DMS114 treated with DMSO at 0.1 percent for 48 hours (cell line): ENCODE measurements around the gene STK32B.
"Not testable (repeated sequence)": the region's sequence is repeated elsewhere in the genome, so short reads cannot be mapped to it uniquely, and the experiment has no call there.

Experiments
- DNase-seq: peaks from one replicate; lab custom pipeline; 2025; ENCODE audit not compliant: unreplicated experiment; lab: John Stamatoyannopoulos, UW

STK32B gene

DNA sequence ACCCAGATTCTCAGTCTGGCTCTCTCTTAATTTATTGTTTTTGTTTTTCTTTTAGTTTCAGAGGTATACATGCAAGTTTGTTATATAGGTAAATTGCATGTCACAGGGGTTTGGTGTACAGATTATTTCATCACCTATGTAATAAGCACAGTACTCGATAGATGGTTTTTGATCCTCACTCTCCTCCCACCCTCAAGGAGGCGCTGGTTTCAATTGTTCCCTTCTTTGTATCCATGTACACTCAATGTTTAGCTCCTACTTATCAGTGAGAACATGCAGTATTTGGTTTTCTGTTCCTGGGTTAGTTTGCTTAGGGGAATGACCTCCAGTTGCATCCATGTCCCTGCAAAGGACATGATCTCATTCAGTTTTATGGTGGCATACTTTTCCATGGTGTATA is 198.4 kb downstream of the STK32B start:
- no peak for DNase-seq

DNA sequence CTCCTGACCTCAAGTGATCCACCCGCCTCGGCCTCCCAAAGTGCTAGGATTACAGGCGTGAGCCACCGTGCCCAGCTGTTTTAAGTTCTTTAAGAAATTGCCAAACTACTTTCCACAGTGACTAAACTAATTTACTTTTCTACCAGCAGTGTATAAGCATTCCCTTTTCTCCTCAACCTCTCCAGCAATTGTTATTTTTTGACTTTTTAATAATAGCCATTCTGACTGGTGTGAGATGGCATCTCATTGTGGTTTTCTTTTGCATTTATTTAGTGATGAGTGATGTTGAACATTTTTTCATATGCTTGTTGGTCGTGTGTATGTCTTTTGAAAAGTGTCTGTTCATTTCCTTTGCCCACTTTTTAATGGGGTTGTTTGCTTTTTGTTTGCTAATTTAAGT is 199.3 kb downstream of the STK32B start:
- not testable (repeated sequence) for DNase-seq

DNA sequence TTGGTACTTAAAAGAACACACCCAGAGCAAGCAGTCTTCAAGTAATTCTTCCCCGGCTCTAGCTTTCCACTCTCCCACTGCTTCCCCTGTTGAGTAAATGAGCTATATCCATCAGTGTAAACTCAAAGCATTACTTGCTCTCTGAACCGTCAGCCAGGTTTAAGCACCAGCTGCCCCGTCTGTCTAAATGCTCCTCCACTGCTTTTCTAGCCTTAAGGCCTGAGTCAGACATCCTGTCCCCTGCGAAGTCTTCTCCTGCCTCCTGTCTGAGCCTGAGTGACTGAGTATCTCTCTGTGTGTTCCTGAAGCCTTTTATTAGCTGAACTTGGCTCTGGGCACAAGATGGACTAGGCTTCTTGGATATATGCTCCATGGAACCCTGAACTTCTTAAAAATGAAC is 205.1 kb downstream of the STK32B start:
- DNase-seq, result no peak

DNA sequence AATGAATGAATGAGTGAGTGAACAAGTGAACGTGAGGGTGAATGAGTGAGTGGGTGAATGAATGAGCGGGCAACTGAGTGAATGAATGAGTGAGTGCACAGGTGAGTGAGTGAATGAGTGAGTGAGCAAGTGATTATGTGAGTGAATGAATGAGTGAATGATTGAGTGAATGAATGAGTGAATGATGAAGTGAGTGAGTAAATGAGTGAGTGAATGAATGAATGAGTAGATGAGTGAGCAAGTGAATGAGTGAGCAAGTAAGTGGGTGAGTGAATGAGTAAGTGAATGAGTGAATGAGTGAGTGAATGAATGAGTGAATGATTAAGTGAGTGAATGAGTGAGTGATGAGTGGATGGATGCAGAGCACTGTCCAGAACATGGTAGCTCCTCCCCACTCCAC is 205.8 kb downstream of the STK32B start:
- DNase-seq, result no peak

DNA sequence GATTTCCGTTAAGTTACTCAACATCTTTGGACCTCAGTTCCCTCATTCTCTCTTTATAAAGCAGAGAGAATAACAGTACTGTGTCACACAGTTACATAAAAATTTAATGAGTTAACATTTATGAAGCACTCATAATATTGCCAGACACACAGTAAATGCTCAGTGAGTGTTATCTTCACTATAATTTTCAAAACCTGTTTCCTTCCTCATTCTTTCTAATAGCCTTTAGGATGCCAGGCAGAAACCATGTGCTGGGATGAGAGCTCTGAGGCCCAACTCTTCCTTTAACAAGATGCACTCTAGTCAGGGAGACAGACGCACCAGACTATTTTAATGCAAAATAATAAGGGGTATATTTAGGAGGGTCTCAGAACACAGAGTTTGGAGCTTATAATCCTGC is 208.2 kb downstream of the STK32B start:
- no peak for DNase-seq

DNA sequence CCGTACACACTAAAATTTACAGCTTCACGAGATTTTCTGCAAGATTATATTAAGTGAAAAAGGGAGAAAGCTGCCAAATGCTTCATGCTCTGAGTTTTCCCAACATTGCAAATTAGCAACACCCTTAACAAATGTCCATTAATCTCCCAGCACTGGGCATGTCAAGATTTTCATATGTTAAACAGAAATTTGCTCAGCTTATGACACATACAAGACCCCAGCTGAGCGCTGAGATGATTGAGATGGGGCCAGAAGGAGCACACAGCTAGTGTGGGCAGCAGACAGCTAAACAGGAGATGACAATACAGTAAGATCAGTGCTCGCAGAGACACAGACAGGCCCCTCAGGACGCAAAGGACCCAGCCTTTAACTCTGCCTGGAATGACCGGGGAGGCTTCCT is 208.8 kb downstream of the STK32B start:
- no peak for DNase-seq

DNA sequence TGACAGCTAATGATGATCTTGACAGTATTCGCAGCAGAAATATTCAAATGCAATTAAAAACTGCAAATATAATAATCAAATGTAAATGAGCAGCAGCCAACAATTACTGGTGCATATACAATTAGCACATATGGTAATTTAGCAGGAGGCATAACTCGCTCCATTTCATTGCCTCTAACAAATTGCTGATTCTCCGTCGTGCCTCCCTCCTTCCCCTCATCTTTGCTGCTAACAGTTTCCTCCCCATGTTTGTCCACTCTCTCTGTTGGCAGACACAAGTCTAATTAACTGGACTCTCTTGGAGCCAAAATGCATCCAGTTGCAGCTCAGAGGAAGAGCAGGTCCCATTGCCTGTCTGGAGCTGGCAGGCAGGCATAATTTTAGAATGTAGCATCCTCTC is 210.6 kb downstream of the STK32B start:
- no peak for DNase-seq

DNA sequence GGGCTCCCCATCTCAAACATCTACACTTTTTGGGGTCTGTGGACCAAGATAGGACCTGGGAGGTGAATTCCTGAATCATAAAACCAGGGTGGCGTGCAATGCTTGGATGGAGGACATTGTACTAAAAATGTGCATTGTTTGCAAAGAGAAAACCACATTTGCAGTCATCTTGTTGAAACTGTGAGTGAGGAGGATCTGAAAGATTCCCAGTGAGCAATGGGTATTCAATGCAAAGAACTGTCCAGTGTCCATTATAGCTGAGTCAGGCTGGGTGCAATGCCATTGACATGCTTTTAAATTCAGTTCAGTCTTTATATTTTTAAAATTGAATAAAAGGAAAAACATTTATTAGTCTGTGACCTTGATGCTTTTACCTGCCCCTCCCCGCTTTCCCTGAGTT is 215.7 kb downstream of the STK32B start:
- no peak for DNase-seq

DNA sequence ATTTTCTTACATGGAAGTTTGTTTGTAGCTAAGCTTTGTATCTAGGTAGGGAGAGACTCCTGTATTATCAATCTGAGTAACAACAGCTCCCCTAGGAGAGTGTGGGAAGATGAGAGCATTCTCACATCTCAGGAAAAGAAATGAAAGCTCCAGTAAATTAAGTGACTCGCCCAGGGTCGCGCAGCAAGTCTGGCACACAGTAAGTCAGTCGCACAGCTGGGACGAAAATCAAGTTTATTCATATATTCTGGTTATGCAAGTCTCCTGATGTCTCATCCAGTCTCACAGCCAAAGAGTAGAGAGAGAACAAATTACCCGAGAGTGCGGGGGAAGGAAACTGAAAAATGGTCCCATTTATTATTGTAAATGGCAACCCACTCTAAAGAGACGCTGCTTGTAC is 216.1 kb downstream of the STK32B start:
- no peak for DNase-seq

DNA sequence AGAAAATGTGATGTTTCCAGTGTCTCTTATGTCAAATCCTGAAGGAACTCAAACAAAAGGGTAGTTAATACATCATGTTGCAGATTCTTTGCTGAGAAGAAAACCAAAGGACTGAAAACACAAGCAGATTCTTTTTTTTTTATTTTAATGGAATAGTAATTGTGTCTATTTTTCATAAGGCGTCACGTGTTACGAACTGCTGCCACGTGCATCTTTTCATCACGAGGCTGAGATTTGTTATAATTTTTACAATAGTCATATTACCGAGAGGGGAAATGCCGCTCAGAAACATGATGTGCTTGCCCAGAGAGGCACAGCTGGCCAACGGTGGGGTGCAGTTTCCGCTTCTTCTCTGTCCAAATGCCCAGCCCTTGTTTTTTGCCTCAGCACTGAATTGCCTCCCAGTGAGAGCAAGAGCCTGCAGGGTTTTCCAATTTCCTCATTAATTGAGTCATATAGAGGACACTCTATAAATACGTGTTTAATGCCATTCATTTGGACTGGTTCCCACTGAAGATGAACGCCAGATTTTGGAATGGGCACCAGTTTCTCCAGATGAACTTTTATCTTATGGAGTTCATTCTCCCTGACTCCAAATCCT is 225.3 kb downstream of the STK32B start:
- no peak for DNase-seq

DNA sequence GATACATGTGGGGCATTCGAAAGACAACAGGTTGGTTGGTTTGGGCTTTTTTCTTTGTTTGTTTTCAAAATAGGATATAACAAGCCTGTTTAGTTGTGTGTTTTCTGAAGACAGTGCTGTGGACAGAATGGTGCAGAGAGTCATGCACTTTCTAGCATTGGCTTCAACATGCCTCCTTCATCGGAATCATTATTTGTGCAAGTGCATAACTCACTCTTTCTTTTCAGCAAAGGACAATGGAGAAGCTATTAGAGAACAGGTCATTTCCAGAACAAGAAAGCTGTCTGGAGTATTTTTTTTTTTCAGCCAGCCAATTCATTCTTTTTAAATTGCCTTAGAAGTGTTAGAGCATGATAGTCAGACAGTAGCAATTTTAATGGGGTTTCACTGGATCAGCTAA is 225.8 kb downstream of the STK32B start:
- DNase-seq, result no peak

DNA sequence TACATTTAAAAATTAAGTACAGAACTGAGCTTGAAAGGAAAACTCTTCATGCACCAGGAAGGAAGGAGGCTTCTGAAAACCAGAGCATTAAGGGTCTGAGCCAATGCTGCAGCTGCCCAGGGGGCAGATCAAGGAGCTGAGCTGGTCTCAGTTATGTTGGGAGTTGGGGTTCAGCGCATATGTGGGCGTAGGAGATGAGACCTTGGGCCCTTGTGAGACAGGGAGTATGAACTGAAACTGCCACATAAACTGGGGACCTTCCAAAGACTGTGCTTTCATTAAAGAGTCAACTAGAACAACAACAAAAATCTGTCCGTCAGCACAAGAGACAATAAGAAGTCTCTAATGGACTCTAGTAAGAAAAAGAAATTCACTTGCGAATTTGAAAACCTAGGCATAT is 226.9 kb downstream of the STK32B start:
- no peak for DNase-seq

DNA sequence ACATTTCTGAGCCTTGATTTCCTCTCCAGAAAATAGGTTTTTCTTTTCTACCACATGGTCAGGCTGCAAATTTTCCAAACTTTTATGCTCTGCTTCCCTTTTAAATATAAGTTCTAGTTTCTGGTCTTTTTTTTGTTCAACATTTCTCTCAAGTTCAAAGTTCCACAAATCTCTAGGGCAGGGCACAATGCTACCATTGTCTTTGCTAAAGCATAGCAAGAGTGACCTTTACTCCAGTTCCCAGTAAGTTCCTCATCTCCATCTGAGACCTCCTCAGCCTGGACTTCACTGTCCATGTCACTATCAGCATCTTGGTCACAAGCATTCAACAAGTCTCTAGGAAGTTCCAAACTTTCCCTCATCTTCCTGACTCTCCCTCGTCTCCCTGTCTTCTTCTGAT is 228.8 kb downstream of the STK32B start:
- DNase-seq, result not testable (repeated sequence)

DNA sequence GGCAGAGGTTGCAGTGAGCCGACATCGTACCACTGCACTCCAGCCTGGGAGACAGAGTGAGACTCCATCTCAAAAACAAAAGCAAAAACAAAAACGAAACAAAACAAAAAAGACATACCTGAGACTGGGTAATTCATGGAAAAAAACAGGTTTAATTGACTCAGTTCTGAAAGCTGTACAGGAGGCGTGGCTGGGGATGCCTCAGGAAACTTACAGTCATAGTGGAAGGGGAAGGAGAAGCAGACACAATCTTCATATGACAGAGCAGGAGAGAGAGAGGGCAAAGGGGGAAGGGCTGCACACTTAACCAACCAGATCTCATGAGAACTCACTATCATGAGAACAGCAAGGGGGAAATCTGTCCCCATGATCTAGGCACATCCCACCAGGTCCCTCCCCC is 229.5 kb downstream of the STK32B start:
- DNase-seq, result no peak

DNA sequence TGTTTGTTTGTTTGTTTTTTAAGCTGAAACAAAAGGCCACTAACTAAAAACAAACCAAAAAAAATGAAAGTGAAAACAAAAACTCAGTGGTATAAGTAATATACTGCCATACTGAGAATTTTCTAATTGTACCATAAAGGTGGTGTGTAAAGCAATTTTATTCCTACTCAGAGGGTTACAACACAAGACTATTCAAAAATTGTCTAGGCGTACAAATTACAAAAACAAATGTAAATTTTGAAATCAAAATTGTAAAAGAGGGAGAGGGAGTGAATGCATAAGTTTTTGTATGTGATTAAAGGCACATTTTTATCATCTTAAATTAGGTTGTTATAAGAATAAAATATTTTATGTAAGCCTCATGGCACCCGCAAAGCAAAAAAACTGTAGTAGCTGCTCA is 232.6 kb downstream of the STK32B start:
- DNase-seq, result no peak

DNA sequence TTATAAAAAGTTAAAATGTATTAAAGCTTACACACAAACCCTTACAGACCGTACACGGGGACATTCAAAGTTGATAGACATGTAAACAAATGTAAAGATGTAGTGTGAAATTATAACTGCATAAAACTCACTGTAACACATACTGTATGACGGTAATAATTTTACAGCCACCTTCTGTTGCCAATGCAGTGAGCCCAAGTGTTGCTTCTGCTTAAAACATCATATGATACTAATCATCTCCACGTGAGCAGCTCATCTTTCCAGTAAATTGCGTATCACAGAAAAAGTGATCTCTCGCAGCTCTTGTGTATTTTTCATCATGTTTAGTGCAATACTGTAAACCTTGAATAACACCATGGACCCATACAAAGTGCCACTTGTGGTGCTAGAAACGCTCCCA is 233.2 kb downstream of the STK32B start:
- no peak for DNase-seq

DNA sequence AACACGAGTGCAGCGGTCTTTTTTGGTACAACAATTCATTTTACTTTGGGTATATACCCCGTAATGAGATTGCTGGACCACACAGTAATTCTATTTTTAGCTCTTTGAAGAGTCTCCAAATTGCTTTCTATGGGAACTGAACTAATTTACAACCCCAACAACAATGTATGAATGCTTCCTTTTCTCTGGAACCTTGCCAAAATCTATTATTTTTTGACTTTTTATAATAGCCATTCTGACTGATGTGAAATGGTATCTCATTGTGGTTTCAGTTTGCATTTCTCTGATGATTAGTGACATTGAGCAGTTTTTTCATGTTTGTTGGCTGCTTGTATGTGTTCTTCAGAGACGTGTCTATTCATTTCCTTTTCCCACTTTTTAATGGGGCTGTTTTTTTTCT is 240.8 kb downstream of the STK32B start:
- DNase-seq, result no peak

DNA sequence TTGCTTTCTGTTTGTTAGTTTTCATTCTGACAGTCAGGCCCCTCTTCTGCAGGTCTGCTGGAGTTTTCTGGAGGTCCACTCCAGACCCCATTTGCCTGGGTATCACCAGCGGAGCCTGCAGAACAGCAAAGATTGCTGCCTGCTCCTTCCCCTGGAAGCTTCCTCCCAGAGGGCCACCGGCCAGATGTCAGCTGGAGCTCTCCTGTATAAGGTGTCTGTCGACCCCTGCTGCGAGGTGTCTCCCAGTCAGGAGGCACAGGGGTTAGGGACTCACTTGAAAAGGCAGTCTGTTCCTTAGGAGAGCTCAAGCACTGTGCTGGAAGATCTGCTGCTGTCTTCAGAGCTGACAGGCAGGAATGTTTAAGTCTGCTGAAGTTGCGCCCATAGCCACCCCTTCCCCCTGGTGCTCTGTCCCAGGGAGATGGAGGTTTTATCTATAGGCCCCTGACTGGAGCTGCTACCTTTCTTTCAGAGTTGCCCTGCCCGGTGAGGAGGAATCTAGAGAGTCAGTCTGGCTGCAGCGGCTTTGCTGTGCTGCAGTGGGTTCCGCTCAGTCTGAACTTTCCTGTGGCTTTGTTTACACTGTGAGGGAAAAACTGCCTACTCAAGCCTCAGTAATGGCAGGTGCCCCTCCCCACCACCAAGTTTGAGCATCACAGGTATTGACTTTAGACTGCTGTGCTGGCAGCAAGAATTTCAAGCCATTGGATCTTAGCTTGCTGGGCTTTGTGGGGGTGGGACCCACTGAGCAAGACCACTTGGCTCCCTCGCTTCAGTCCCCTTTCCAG is 246.9 kb downstream of the STK32B start:
- not testable (repeated sequence) for DNase-seq

DNA sequence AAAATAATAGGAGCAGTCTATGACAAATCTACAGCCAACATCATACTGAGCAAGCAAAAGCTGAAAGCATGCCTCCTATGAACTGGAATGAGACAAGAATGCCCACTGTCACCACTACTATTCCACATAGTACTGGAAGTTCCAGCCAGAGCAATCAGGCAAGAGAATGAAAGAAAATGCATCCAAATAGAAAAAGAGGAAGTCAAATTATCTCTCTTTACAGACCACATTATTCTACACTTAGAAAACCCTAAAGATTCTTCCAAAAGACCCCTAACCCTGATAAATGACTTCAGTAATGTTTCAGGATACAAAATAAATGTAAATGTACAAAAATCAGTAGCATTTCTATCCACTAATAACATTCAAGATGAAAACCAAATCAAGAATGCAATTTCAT is 249.0 kb downstream of the STK32B start:
- no peak for DNase-seq

DNA sequence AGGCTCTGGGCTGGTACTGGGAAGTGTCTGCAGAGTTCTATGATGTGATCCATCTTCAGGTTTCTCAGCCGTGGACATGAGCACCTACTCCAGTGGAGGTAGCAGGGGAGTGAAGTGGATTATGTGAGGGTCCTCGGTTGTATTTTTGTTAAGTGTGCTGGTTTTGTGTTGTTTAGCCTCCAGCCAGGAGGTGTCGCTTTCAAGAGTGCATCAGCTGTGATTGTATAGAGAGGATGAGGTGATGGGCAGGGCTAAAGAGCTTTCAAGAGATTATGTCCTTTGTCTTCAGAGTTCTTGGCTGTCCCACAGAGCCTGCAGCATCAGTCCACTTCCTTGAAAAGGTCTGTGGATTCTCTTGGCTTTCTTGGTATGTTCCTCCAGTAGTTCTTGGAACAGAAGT is 256.6 kb downstream of the STK32B start:
- DNase-seq, result no peak

DNA sequence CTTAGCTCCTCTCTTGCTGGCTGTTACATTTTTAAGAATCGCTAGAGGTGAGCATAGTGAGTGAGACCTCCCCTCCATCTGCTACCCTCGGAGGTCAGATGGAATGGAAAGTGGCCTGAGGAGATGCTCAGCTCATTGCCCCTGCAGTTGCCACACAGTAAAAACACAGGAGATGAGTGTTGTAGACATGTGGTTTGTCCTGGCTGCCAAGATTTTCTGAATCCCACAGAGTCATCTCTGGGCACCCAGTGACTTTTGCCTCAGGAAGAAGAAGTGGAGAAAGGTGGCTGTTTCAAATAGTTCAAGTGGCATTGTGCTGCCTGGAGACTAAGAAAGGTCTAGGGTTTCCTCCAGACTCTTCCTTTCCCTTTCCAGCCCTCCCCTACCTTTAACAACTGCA is 271.0 kb downstream of the STK32B start:
- no peak for DNase-seq

DNA sequence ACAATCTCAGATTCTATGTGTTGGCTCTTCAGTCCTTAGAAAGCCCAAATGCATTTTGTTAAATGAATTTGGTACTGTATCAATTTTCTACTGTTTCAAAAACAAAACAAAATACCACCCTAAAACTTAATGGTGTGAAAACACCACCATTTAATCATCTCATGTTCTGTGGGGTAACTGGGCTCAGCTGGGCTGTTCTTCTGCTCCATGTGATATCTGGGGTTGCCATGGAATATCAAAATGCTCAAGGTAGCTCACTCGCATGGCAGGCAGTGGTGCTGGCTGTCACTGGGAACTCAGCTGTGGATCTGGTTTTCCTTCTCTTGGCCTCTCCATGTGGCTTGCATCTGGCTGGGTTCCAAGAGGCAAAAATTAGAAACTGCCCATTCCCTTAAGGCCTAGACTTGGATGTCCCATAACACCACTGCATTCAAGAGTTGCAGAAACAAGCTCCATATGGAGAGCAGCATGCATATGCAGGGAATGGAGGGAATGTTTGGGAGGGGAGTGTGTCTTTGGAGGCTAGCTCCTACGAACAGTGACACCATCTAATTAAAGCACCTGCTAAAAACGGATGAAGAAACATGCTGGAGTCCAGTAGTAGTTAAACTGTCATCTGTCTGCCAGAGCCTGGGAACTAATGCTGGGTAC is 279.2 kb downstream of the STK32B start:
- no peak for DNase-seq
